GM04503 (cell line): Measurements from ENCODE around the gene TBC1D23.
"Not testable (repeated sequence)": the region's sequence is repeated elsewhere in the genome, so short reads cannot be mapped to it uniquely, and the experiment has no call there.

Source experiments
- DNase-seq: peaks from one replicate; pipeline ENCODE4 v3.0.0-alpha.2; 2012; ENCODE audit warnings: low read depth

TBC1D23 gene

DNA sequence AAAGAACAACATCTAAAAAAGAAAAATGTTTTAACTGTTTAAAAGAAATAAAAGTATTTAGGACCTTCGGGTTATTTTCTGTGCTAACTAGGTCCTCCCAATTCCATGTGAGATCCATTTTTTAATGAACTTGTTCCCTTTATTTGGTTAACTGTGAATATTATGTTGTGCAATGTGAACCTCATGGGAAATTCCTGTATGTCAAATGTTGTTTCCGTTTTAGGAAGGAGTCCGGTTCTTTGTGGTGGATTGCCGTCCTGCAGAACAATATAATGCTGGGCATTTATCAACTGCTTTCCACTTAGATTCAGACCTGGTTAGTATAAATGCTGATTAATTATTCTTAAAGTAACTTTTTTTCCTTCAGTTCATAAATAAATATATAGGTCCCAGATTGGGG, 38.2 kb downstream of the TBC1D23 start:
- no peak for DNase-seq

DNA sequence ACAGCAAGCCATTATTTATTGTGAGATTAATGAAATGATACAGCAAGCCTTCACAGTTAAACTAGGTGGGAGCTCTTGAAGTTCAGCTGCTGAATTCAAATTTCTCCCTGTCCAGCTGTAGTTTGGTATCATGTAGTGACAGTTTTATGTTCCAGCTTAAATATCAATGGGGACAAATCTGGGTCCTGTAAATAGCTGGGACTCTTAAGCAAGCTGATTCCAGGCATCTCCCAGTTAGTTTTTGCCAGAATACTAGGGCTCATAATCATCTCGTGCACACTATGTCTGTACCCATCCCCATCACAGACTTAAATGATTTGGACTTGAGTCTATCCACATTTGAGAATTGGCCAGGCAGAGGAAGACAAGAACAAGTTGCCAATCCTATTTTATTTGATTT, 45.9 kb downstream of the TBC1D23 start:
- no peak for DNase-seq

DNA sequence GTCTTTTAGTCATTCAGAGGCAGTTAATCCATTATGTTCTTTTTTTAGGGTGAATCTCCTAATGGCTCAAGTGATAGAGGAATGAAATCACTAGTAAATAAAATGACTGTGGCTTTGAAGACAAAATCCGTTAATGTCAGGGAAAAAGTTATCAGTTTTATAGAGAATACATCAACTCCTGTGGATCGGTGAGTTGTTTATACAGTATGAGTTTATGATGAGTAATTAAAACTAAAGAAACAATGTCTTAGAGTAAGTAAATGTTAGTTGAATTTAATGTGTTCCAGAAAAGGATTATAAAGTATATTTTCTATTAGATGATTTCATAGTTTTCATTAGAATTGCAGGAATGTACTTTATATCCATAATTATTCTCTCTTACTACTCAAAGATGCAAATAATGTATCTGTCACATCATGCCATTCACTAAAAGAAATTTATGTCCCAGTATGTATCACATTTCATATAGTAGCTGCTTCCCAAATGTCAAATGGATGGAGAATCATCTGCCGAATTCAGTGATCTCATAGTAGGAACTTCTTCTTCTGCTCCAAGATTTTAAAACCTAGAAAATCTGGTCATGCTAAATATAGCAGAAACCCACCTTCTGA, 49.7 kb downstream of the TBC1D23 start:
- no peak for DNase-seq

DNA sequence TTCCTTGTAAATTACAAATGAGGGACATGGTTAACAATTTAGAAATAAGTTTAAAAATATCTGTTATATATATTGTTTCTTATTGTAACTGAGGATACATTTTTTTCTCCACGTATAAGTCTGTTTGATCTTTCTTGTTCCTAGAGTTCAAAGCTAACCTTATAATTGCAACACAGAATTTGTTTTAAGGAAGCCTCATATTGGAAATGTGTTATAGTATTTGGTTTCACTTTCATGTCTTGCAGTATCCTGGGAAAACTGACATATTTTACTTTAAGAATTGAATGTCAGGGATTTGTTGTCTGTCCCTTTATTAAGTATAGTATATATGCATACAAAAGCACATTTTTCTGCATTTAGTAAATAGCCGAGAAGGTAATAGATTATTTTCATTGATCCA, 50.2 kb downstream of the TBC1D23 start:
- no peak for DNase-seq

DNA sequence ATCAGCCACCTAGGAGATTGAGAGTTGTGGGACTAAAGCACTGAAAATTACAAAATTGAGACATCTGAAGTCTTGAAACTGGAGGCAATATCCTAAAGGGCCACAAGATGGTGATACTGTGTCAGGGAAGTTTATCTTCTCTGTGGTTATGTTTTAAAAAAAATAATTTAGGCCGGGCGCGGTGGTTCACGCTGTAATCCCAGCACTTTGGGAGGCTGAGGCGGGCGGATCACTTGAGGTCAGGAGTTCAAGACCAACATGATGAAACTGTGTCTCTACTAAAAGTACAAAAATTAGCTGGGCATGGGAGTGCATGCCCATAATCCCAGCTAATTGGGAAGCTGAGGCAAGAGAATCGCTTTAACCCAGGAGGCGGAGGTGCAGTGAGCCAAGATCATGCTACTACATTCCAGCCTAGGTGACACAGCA, 55.9 kb downstream of the TBC1D23 start:
- peak; percentile 19 for DNase-seq

DNA sequence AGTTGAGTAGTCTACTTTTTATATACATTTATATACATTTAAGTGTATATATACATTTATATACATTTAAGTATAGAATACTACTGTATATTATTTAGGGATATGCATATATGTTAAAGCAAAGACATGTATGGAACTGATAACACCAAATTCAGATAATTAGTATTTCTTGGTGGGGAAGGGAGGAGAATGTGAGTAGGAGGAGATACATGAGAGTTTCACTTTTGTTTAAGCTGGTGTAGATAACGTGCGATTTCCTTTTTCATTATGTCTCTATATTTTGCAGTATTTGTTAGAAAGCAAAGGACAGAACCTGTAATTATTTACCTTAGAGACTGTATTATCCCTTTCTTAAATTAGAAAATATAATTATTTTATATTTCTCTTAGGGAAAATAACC, 57.1 kb downstream of the TBC1D23 start:
- no peak for DNase-seq

DNA sequence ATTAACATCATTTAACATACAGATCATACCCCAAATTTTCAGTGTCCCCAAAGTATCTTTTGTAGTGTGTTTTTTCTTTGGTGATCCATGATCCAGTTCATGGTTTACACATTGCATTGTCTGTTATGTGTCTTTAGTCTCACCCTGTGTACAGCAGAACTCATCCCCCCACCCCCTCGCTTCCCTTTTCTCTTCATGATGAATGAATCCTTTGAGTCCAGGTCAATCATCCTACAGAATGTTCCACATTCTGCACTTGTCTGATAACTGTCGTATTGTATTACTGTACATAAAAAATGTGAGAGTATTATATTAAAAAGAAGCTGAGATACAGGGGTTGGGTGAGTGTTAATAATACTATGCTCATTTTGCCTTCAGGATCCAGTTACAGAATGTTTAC, 59.2 kb downstream of the TBC1D23 start:
- no peak for DNase-seq

DNA sequence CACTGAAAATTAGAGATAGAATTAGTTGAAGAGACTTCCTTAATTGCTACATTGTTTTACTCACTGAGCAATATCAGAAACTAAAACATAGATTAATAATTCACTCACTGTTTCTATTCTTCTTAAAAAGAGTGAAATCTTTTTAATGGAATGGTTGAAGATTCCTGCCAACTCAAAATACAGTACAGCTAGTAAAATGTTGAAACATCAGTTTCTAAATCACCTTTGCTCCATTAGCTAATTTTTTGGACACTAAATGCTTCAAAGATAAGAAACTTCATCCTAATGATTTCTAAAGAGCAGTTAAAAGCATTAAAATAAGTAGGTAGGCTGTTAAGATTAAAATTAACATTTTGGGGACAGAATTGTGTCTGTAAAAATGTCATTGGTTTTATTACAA, 63.3 kb downstream of the TBC1D23 start:
- DNase-seq, result no peak

DNA sequence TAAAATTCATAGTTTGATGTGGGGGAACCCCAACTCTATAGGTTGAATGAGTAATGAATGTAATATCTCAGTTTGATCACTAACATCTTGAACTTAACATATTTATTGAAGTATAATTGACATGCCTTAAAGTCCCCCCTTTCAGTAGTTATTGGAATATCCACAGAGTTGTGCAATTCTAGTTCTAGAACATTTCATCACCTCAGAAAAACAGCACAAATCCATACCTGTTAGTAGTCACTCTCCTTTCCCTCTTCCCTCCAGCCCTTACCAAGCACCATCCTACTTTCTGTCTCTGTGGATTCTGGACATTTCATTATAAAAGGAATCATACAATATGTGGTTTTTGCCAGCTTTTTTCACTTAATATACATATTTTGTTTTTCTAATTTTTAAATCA, 65.0 kb downstream of the TBC1D23 start:
- no peak for DNase-seq

DNA sequence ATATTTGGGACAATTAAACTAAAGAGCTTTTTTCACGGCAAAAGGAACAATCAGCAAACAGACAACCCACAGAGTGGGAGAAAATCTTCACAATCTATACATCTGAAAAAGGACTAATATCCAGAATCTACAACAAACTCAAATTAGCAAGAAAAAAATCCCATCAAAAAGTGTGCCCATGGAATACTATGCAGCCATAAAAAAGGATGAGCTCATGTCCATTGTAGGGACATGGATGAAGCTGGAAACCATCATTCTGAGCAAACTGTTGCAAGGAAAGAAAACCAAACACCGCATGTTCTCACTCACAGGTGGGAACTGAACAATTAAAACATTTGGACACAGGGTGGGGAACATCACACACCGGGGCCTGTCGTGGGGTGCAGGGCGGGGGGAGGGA, 66.6 kb downstream of the TBC1D23 start:
- not testable (repeated sequence) for DNase-seq

DNA sequence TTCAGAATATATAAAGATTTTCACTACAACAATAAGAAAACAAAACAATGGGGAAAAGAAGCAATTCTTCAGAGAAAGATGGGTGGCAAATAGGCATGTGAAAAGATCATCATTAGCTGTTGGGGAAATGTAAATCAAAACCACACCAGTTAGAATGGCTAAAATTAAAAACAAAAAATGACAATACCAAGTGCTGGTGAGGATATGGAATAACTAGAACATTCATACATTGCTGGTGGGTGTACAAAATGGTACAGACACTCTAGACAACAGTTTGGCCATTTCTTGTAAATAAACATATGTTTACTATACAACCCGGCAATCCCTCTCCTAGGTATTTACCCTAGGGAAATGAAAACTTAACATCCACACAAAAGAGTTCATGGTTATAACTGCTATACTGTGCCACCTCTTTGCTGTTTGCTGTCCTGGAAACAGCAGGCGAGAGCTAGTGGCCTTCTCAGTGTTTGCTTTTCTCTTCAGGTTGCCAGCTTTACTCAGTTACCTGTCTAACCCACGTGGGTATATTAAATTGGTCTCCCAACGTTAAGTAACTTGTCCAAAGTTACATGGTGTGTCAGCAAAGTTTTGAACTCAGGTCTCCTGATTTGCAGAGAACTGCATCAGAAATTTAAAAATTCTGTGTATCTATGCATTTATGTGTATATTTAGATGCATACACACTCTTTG, 69.2 kb downstream of the TBC1D23 start:
- no peak for DNase-seq

DNA sequence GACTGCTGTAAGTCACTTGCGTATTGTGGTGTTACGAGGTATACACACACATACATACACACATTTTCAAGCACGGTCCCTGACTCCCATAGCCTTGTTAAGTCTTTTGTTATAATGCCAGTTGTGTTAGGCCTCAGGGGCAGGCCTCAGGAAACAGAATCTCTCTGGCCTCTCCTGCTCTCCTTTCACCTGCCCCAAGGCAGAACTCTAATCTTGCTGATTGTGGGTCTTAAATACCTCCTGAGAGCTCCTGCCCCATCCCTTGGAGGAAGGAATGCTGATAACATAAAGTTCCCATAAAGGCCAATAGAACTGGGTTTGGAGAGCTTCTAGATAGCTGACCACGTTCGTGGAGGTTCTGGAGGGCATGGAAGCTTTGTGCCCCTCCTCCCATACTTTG, 69.9 kb downstream of the TBC1D23 start:
- DNase-seq, result no peak

DNA sequence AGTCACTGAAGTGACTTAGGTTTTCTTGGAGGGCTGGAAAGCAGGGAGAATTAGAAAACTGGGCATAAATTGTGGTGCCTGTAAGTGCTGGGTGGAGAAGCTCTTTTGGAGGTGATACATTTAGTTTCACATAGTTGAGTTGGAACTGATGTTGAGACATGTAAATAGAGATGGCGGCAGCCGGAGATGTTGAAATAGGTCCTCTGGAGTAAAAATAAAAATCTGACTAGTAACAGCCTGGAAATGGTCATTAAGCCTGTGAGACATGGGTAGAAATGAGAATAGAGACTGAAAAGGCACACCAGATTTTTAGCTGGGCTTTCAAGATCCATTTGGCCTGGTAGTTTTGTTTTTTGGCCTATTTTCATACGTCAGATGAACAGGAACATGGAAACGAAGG, 70.9 kb downstream of the TBC1D23 start:
- no peak for DNase-seq

DNA sequence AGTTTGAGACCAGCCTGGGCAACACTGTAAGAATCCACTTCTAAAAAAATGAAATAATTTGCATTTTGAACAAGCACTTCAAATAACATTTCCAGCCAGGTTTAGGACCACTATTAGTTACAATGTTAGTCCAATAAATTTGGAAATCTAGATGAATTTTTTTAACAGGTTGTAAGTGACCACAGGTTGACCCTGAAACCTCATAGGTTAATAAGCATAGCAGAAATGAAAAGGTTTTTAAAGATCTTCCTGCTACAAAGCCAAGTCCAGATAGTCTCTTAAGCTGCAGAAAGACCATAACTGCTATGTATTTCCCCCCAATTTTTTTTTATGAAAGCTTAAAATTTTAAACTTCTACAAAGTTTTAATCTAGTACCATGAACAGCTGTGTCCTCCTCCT, 72.3 kb downstream of the TBC1D23 start:
- no peak for DNase-seq

DNA sequence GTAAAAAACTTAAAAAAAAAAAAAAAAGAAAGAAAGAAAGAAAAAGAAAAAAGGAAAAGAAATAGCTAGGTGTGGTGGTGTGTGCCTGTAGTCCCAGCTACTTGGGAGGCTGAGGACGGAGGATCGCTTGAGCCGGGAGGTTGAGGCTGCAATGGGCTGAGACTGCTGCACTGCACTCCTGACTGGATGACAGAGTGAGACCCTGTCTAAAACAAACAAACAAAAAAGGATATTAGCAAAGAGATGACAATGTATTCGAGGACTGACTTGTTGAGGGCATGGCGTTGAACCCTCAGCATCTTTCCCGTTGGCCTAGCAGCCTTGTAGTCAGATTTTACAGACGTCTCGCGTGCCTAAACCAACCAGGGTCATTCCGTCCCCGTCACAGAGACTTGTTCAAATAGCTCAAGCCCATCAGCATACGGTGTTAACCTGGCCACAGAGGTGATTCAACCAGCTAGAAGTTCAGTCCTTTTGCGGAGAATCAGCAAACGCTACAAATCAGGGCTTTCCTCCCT, 73.2 kb downstream of the TBC1D23 start:
- DNase-seq, result no peak

DNA sequence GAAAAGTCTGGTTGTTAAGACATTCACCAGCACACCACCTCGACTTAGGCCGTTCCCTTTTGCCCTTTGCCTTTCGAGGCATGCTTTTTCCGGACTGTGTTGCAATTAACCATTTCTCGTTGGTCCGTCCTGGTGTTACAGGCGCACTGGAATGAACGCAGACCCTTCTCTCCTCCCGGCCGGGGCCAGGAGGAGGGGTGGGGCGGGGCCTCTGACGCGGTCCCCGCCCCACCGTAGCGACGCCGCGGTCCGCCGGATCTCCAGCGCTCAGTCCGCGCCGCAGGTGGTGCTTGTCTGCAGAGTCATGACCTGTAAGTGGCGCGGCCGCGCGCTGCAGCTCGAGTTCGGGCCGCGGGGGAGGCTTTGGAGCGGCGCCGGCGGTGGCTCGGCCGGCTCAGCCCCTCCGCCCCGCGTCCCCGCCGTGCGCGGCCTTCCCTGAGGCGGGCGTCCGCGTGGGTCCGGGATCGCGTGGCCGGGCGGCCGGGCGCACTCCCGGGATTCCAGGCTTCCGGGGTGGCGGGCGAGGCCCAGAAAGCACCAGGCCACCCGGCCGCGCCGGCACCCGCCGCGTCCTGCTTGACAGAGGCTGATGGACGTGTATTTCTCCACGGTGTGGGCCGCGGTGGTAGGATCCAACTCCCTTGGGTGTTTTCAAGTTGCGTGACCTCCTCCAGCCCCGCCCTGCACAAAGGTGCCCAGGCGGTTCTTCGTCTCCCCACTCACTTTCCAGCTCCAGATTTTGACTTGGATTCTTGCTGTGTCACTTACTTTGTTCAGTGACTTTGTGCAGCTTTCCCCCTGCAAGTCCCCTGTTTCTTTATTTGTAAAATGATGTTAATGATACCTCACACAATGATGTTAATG, 73.9 kb downstream of the TBC1D23 start, which contains the start of gene NIT2:
Gene NIT2 (plus strand): TSS at position 270 of the 864 bp plus-strand sequence. CDS start 35 bp downstream, at position 305.
- DNase-seq, result peak; percentile 27

DNA sequence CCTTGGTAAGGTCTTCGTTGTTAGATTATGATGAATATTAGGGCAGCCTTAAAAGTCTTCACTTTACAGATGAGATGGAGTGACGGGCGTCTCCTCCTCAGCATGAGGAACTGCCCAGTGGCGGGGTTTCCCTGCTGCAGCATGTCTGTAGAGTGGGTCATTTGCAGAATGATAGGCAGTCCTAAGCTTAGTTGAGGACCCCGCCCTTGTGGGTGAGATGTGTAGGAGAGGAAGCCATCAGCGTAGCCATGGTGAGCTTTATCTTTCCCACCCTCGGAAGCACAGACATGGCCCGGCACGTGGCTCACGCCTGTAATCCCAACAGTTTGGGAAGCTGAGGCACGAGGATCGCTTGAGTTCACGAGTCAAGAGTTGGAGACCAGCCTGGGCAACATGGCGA, 74.6 kb downstream of the TBC1D23 start:
- no peak for DNase-seq

DNA sequence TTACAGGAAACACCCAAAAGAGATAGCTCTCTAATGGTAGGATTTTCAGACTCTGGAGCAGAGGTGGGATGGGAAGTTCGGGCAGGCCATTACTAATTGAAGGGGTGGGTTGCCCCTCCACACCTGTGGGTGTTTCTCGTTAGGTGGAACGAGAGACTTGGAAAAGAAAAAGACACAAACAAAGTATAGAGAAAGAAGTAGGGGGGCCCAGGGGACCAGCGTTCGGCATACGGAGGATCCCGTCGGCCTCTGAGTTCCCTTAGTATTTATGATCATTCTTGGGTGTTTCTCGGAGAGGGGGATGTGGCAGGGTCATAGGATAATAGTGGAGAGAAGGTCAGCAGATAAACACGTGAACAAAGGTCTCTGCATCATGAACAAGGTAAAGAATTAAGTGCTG, 75.4 kb downstream of the TBC1D23 start:
- DNase-seq, result not testable (repeated sequence)

DNA sequence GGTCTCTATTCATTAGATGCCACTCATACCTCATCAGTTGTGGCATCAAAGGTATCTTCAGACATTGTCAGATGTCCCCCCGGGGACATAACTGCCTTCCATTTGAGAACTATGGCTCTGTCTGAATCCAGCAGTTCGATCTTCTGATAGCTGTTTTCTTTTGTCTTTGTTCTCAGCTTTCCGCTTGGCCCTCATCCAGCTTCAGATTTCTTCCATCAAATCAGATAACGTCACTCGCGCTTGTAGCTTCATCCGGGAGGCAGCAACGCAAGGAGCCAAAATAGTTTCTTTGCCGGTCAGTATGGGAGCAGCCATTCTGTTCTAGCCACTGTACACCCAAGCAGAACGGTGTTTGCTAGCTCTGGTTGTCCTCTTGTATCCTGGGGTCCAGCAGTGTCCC, 78.1 kb downstream of the TBC1D23 start:
- DNase-seq, result no peak

DNA sequence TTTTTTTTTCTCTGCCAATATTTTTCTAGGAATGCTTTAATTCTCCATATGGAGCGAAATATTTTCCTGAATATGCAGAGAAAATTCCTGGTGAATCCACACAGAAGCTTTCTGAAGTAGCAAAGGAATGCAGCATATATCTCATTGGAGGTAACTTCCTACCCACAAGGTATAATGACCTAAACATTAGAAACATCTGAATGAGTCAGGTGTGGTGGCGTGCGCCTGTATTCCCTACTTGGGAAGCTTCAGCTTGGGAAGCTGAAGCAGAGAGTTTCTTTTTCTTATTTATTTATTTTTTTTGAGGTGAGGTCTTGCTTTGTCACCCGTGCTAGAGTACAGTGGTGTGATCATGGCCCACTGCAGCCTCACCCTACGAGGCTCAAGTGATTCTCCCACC, 79.0 kb downstream of the TBC1D23 start:
- DNase-seq, result no peak

DNA sequence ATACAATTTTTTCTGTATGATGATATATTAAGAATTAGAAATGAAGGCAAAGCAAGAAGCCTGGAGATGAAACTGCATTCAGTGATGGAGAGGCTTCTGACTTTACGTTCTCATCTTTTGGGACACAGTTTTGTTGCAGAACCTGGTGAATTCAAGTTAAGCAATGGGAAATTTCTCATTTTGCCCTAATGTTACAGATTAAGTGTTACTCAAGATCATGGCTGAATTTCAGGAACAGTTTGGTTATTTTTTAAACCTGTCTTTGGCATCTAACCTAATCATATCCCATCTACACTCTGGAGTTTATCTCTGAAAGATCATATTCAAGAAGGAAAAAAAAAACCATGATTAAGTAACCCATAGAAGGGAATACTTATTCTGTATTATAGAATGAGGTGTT, 79.7 kb downstream of the TBC1D23 start:
- no peak for DNase-seq

DNA sequence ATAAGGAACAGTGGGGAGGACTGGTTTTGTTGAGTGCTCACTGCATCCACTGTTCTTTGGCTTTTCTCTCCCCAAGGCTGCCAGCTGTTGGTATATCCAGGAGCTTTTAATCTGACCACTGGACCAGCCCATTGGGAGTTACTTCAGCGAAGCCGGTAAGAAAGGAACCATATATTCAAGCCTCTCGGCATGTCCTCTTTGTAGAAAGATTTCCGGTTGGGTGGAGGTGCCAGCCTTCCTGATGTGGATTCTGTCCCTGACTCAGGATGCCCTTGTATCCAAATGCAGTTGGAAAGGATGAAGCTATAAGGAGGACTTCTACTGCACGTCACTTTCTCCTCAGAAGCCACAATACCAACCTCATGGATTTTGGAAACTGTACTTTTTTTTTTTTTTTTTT, 87.9 kb downstream of the TBC1D23 start:
- no peak for DNase-seq

DNA sequence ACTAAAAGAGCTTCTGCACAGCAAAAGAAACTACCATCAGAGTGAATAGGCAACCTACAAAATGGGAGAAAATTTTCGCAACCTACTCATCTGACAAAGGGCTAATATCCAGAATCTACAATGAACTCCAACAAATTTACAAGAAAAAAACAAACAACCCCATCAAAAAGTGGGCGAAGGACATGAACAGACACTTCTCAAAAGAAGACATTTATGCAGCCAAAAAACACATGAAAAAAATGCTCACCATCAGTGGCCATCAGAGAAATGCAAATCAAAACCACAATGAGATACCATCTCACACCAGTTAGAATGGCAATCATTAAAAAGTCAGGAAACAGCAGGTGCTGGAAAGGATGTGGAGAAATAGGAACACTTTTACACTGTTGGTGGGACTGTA, 91.0 kb downstream of the TBC1D23 start:
- DNase-seq, result not testable (repeated sequence)
